SIG-M5 (cell line): Measurements from ENCODE around the gene ASCC3.

Experiments used
- DNase-seq: peaks from one replicate; lab custom pipeline; 2025; lab: John Stamatoyannopoulos, UW

Gene ASCC3

GRCh38 chr6:100464162-100464851 is 416.8 kb downstream of the ASCC3 start:
- no peak for DNase-seq

- no peak for DNase-seq
These were observed 417.4 kb downstream of the ASCC3 start for GRCh38 chr6:100463630-100464161.

DNA sequence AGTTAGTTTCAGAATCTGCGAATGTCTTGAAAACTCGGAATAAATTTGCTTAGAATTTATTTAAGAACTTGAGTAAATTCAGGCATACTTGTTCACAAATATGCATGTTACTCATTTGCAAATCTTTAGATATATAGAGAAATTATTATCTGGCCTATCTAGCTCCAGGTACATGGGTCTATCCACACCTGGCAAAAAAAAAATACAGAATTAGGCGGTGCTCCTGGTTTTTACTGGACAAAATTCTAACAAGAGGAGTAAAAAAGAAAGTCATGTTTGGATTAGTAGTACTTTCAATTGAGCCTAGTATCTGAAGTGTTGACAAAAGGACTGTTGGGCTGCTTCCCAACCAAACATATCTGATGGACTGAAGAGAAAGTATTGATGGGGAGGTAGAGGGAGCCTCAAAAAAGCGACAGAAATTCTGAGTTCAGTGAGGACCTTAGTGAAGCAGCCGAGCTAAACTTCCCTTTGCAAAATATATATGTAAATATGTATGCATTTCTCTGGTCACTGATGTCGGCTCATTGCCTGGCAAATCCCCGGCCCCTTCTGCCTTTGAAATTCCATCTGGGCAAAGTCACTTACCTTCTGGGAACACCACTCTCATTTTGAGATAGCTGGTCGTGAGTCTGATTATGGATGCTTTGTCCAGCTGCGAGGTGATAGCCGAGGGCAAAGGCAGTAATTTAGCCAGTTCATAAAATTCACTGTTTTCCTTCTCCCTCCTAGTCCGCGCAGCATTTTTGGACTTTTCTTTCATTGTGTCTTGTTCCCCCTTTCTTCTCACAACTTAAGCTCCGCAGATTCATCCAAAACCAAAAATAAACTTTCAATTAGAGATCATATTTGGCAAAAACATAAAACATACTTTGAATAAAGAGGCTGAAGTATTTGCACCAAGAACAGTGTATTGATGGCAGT is 418.2 kb downstream of the ASCC3 start:
- no peak for DNase-seq

- no peak for DNase-seq
These were observed 419.0 kb downstream of the ASCC3 start for GRCh38 chr6:100461917-100462705.

DNA sequence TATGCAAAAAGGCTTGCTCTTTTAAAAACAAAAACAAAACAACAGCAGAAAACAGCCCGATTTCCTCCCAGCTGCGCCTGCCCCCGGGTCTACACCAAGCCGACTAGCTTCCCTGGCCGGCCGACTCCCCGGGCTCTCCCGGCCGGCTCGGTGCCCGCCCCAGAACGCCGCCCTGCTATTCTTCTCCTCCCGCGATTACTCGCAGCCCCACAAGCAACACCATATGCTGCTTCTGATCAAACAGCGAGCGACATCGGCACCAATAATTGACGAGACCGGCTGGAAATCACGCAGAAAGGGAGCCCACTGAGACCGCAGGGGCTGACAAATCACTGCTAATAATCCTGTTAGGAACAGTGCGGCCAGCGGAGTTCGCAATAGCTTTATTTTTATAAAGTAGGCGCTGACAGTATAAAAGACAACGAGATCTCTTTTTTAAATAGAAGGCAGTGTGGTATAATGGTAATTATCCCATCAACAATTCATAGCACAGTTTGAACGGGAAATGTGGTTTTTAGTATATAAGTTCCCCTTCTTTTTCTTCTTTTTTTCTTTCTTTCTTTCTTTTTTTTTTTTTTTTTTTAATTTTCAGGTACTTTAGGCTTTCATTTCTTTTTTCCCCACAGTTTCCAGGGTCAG is 419.7 kb downstream of the ASCC3 start:
- DNase-seq = no peak

- no peak for DNase-seq
These were observed 420.4 kb downstream of the ASCC3 start for GRCh38 chr6:100460650-100461204.

GRCh38 chr6:100459592-100460184 is 421.4 kb downstream of the ASCC3 start:
- no peak for DNase-seq

- no peak for DNase-seq
These were observed 422.1 kb downstream of the ASCC3 start for GRCh38 chr6:100458841-100459591.
